Brain microvascular endothelial cell (primary cell): ENCODE data around the gene LMF1.
"Not testable (repeated sequence)": the region's sequence is repeated elsewhere in the genome, so short reads cannot be mapped to it uniquely, and the experiment has no call there.

Experiments used
- DNase-seq: peaks from one replicate; pipeline ENCODE4 v3.0.0-alpha.2; 2020
- H3K27ac ChIP-seq: fragments of 250-450 bp; sonication (Bioruptor Pico); 2 replicates; pipeline ENCODE4 v1.5.1; 2020; ENCODE audit warnings: mild to moderate bottlenecking, moderate library complexity
- H3K27me3 ChIP-seq: fragments of 250-450 bp; sonication (Bioruptor Pico); replicated peaks from 2 replicates; pipeline ENCODE4 v1.5.1; 2020; ENCODE audit warnings: mild to moderate bottlenecking
- H3K36me3 ChIP-seq: fragments of 250-450 bp; sonication (Bioruptor Pico); replicated peaks from 2 replicates; pipeline ENCODE4 v1.5.1; 2020; ENCODE audit warnings: mild to moderate bottlenecking
- H3K4me3 ChIP-seq: 2 replicates; pipeline ENCODE4 v1.5.1; 2011; ENCODE audit warnings: low read depth, mild to moderate bottlenecking, control low read depth, low read length, moderate library complexity
- in situ Hi-C: cut with HindIII; loops from 2 replicates; pipeline ENCODE4 v1.10.0; 2017; ENCODE audit warnings: low sequenced_read_pairs, low pct_ligation_motif_present
- TF ChIP-seq, protein P1 (sequence below): IDR thresholded peaks from 2 replicates; pipeline ENCODE4 v1.5.1; 2011; ENCODE audit warnings: low read depth, mild to moderate bottlenecking, moderate library complexity, low read length, control low read depth, inconsistent platforms; ENCODE audit errors: missing control alignments

Gene LMF1

DNA sequence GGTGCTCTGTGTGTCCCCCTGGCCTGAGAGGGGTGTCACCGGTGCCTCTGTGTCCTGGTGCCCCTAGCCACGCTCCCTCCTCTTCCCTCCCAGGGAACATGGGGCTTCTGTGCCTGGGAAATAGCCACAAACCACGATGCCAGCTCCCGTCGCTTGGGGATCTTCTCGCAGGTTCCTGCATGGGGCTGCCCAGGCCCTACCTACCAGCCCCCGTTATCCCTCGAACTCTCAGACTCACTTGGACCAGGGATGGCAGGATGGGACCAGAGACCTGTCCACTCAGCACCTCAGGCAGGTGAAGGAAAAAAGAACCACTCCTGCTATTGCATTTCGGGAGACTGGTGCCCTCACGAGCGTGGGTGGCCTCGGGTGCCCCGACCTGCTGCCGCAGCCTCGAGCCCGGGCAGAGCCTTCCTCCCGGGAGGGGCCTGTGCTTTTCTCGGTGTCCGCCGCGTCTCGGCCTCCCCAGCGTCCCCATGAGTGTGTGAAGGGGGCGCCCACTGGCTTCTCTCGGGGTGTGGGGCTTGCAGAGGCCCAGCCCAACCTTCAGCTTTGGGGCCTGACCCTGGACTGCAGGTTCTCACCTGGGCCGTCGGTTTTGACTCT lies 129.2 kb downstream of the LMF1 start:
- no peak for DNase-seq
- TF ChIP-seq, protein P1, sequence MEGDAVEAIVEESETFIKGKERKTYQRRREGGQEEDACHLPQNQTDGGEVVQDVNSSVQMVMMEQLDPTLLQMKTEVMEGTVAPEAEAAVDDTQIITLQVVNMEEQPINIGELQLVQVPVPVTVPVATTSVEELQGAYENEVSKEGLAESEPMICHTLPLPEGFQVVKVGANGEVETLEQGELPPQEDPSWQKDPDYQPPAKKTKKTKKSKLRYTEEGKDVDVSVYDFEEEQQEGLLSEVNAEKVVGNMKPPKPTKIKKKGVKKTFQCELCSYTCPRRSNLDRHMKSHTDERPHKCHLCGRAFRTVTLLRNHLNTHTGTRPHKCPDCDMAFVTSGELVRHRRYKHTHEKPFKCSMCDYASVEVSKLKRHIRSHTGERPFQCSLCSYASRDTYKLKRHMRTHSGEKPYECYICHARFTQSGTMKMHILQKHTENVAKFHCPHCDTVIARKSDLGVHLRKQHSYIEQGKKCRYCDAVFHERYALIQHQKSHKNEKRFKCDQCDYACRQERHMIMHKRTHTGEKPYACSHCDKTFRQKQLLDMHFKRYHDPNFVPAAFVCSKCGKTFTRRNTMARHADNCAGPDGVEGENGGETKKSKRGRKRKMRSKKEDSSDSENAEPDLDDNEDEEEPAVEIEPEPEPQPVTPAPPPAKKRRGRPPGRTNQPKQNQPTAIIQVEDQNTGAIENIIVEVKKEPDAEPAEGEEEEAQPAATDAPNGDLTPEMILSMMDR = no peak
- Histone ChIP-seq H3K27ac (no peak overlapping the region), H3K27me3 (no peaks in the 10 kb centered on the region), H3K36me3 (no peaks in the 10 kb centered on the region), H3K4me3 (no peak overlapping the region)
- in situ Hi-C loops = loop anchor here (25.0 kb wide), 1 partner anchor 146 kb away; the partner anchor contains the start of gene SOX8

DNA sequence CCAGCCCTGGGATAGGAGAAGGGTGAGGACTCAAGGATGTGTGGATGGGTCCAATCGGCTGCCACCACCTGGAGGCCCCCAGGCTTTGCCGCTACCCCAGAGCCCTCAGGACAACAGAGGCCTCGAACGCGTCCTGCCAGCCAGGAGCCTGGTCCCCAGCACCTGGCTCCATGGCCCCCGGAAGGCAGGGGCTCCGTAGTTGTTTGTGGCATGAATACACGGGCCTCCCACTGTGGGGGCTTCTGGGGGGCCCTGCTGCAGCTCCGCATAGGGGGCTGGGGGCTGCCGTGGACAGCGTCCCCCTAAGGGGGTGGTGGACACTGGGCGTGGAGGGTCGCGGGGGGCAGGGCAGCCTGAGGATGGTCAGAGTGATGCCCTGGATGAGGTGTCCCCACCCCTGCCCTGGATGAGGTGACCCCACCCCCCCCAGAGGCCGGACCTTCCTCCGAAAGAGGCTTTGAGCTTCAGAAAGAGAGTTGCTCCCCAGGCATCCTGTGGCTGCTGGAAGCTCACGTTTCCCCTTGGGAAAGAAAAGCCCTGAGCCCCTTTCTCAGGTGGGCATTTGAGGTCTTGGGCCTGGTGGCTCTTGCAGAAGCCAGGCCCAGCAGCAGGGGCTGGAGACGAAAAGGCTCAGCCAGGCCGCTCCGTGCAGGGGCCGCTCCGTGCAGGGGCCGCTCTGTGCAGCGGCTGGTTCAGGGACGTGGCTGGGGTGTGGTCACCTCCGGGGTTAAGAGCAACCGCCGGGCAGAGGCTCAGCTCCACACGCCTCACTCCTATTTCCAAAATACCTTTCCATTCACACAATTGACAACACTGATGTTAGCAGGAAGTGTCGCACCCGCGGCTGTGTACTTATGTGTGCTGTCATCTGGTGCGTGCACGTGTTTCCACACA lies 130.0 kb downstream of the LMF1 start:
- in situ Hi-C loops = loop anchor here (25.0 kb wide), 1 partner anchor 146 kb away; the partner anchor contains the start of gene SOX8

DNA sequence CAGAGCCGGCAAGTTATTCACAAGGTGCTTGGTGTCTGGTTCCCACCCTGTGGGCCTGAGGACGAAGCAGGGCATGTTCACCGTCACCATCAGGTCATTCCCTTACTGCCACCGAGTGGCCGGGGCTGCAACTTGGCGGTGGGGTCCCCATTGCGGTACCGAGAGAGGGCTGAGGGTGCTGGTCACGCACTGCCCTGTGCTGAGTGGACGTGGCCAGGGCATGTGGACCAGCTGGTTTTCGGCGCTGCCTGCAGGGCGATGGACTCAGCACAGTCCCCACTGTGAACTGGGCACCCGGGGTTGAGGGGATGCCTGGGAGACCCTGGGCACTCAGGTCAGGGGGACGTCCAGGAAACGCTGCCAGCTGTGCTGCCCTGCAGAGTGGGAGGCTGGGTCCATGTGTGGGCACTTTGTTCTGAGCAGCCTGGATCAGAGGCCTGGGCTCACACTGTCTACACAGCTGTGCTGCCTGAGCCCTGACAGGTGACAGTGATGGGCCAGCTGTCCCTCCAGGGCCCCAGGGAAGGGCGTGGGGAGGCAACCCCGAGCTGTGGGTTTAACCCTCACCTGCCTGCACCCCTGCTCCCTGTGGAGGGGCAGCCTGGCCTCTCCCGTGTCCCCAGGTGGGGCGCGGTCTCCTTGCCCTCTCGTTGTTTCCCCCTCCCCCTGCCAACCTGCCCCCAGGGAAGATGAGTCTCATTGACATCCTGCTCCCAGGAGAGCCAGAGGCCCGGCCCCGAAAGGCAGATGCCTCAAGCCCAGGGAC lies 131.0 kb downstream of the LMF1 start:
- Histone ChIP-seq H3K36me3 (no peaks in the 10 kb centered on the region), H3K4me3 (no peak overlapping the region), H3K27ac (no peak overlapping the region), H3K27me3 (no peaks in the 10 kb centered on the region)
- in situ Hi-C loops = loop anchor here (25.0 kb wide), 1 partner anchor 147 kb away; the partner anchor contains the start of gene SOX8
- DNase-seq = no peak
- TF ChIP-seq, protein P1 = no peak

More for the DNA sequence above, 130.0 kb downstream of the LMF1 start:
- TF ChIP-seq, protein P1 = no peak
- no peaks in the 10 kb centered on the region for H3K36me3 ChIP-seq
- no peak overlapping the region for H3K27ac ChIP-seq
- H3K4me3 ChIP-seq = no peak overlapping the region
- no peak for DNase-seq
- H3K27me3 ChIP-seq = no peaks in the 10 kb centered on the region

DNA sequence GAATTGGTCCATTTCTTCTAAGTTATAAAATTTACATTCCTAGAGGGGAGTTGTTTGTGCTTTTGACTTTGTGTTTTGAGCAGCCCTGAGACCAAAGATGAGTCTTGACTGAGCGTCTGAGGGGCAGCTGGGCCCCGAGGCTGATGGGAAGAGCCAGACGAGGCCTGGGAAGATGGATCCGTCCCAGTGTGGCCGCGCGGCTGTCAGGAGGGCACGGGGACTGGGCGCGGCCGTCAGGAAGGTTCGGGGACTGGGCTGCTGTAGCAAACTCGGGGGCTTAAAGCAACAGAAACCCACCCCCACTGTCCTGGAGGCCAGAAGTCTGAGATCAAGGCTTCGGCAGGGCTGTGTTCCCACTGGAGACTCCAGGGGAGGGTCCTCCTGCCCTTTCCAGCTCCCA lies 132.0 kb downstream of the LMF1 start:
- Histone ChIP-seq H3K27me3 (no peaks in the 10 kb centered on the region), H3K4me3 (no peak overlapping the region), H3K27ac (no peak overlapping the region), H3K36me3 (no peaks in the 10 kb centered on the region)
- TF ChIP-seq, protein P1 = no peak
- DNase-seq = no peak
- in situ Hi-C loops = loop anchor here (25.0 kb wide), 1 partner anchor 149 kb away; the partner anchor contains the start of gene SOX8

DNA sequence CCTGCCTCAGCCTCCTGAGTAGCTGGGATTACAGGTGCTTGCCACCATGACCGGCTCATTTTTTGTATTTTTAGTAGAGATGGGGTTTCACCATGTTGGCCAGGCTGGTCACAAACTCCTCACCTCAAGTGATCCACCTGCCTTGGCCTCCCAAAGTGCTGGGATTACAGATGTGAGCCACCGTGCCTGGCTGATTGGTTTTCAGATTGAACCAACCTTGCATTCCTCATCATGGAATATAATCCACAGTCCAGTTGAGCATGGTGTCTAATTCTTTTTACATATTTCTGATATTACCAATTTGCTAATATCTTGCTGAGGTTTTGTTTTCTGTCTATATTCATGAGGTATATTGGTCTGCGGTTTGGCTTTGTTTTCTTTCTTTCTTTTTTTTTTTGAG lies 134.0 kb downstream of the LMF1 start:
- H3K4me3 ChIP-seq, H3K36me3 ChIP-seq, H3K27ac ChIP-seq, DNase-seq, H3K27me3 ChIP-seq: not testable (repeated sequence)
- in situ Hi-C loops = loop anchor here (25.0 kb wide), 1 partner anchor 150 kb away; the partner anchor contains the start of gene SOX8
